Measurements from ENCODE around the gene PDE4D.

DNA sequence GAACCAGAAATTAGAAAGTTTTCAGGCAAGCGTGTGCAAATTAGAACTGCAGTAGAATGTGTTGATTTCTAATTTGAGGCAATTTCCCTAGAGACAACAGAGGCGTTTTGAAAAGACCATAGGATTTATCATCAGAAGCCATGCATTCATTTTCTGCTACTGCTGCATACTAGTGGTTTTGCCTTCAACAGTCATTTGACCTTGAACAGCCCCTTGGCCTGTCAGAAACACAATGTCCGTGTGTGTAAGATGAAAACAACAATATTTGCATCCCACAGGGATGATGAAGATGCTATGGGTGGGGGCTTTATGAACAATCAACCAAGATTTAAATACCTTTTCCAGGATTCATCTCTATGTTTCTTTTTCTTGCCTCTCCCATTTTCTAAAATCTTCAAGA is 73.7 kb downstream of the PDE4D start:
- TF ChIP-seq, protein P1, sequence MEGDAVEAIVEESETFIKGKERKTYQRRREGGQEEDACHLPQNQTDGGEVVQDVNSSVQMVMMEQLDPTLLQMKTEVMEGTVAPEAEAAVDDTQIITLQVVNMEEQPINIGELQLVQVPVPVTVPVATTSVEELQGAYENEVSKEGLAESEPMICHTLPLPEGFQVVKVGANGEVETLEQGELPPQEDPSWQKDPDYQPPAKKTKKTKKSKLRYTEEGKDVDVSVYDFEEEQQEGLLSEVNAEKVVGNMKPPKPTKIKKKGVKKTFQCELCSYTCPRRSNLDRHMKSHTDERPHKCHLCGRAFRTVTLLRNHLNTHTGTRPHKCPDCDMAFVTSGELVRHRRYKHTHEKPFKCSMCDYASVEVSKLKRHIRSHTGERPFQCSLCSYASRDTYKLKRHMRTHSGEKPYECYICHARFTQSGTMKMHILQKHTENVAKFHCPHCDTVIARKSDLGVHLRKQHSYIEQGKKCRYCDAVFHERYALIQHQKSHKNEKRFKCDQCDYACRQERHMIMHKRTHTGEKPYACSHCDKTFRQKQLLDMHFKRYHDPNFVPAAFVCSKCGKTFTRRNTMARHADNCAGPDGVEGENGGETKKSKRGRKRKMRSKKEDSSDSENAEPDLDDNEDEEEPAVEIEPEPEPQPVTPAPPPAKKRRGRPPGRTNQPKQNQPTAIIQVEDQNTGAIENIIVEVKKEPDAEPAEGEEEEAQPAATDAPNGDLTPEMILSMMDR (IDR thresholded peaks at IDR 0.05), result no peak
- no peak for TF ChIP-seq POLR2A (IDR thresholded peaks at IDR 0.05)
